Measurements from ENCODE around the gene BARHL2.

GRCh38 chr1:90710579-90711536, 6.2 kb downstream of the BARHL2 start:
- TF ChIP-seq POLR2AphosphoS5 (IDR thresholded peaks at IDR 0.05) (no peak), CTCF (IDR thresholded peaks at IDR 0.05) (no peak), POLR2A (IDR thresholded peaks at IDR 0.05) (no peak)
